Ishikawa (cell line): ENCODE data around the gene HNRNPLL.

Source experiments
- CEBPB ChIP-seq: IDR thresholded peaks from 2 replicates; pipeline ENCODE4 v1.6.1; 2012
- CREB1 ChIP-seq: IDR thresholded peaks from 2 replicates; pipeline ENCODE4 v1.6.1; 2012; ENCODE audit warnings: low read depth
- EP300 ChIP-seq: IDR thresholded peaks from 2 replicates; pipeline ENCODE4 v1.6.1; 2012; ENCODE audit warnings: borderline replicate concordance
- FOXM1 ChIP-seq: IDR thresholded peaks from 2 replicates; pipeline ENCODE4 v1.6.1; 2012; ENCODE audit warnings: low read depth, borderline replicate concordance
- NFIC ChIP-seq: IDR thresholded peaks from 2 replicates; pipeline ENCODE4 v1.6.1; 2012
- RAD21 ChIP-seq: IDR thresholded peaks from 2 replicates; pipeline ENCODE4 v1.6.1; 2012; ENCODE audit warnings: low read depth
- REST ChIP-seq: IDR thresholded peaks from 2 replicates; pipeline ENCODE4 v1.6.1; 2012; ENCODE audit warnings: low read depth, mild to moderate bottlenecking
- TAF1 ChIP-seq: IDR thresholded peaks from 2 replicates; pipeline ENCODE4 v1.6.1; 2012; ENCODE audit warnings: low read depth, mild to moderate bottlenecking
- TEAD4 ChIP-seq: IDR thresholded peaks from 2 replicates; pipeline ENCODE4 v1.6.1; 2012
- USF1 ChIP-seq: IDR thresholded peaks from 2 replicates; pipeline ENCODE4 v1.6.1; 2012
- YY1 ChIP-seq: IDR thresholded peaks from 2 replicates; pipeline ENCODE4 v1.6.1; 2012; ENCODE audit warnings: low read depth
- TF ChIP-seq, protein P1 (sequence below): IDR thresholded peaks from 2 replicates; pipeline ENCODE4 v1.6.1; 2012

- no peak for TF ChIP-seq CREB1
- TF ChIP-seq YY1 = no peak
- TF ChIP-seq CEBPB = no peak
- TF ChIP-seq EP300 = no peak
- TF ChIP-seq USF1 = no peak
- no peak for TF ChIP-seq TEAD4
- TF ChIP-seq NFIC = no peak
- TF ChIP-seq REST = no peak
- no peak for TF ChIP-seq RAD21
- TF ChIP-seq, protein P1, sequence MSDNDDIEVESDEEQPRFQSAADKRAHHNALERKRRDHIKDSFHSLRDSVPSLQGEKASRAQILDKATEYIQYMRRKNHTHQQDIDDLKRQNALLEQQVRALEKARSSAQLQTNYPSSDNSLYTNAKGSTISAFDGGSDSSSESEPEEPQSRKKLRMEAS = no peak
- no peak for TF ChIP-seq TAF1
- TF ChIP-seq FOXM1 = no peak
Measured at GRCh38 chr2:38549071-38549704, 53.5 kb downstream of the HNRNPLL start.
